ENCODE results near the gene SGCA.

DNA sequence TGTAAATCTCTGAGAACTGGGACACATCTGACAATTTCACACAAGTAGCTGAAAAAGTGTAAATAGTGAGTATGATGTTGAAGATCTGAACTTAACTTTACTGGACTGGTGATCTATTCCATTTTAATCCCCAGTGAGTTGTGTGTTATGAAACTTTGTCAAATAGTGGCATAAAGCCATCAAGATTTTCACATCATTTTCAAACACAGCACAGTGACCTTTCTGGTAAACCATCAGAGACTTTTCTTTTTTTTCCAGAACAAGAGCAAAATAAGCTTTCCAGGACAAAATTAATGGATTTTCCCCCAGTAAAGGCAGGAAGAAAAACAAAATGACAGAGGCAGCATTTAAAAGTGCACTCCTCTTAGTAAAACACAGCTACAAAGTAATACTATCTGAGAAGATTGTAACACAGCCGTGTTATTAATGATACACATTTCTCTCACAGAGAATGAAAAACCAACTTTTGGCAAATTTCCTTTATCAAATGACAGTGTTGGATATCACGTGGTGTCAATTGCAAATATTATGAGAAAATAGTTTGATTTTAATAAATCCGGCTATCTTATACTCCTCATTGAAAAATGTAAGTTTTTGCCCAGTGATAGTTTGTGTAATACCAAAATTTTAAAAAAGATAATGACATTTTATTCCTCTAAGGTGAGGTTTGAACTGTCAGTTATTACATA lies 52.4 kb downstream of the SGCA start:
- TF ChIP-seq, protein P1, sequence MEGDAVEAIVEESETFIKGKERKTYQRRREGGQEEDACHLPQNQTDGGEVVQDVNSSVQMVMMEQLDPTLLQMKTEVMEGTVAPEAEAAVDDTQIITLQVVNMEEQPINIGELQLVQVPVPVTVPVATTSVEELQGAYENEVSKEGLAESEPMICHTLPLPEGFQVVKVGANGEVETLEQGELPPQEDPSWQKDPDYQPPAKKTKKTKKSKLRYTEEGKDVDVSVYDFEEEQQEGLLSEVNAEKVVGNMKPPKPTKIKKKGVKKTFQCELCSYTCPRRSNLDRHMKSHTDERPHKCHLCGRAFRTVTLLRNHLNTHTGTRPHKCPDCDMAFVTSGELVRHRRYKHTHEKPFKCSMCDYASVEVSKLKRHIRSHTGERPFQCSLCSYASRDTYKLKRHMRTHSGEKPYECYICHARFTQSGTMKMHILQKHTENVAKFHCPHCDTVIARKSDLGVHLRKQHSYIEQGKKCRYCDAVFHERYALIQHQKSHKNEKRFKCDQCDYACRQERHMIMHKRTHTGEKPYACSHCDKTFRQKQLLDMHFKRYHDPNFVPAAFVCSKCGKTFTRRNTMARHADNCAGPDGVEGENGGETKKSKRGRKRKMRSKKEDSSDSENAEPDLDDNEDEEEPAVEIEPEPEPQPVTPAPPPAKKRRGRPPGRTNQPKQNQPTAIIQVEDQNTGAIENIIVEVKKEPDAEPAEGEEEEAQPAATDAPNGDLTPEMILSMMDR (conservative IDR thresholded peaks at IDR 0.05; ENCODE audit: low read length): no peak
- TF ChIP-seq EZH2phosphoT487 (IDR thresholded peaks at IDR 0.05; ENCODE audit: borderline replicate concordance, low read depth, low read length): no peak
